Neural crest cell (in vitro differentiated cells): ENCODE results near the gene PPP6R1. TPM values are rescaled to one million over a fixed set of nuclear protein-coding genes. Genes with fewer than 3 reads are reported as not detected.

Source experiments
- DNase-seq: peaks from one replicate; pipeline ENCODE4 v3.0.0; 2021; ENCODE audit warnings: low read depth, mixed read lengths, low spot score
- H3K27ac Mint-ChIP-seq: one replicate; pipeline ENCODE4 v1.8.0; 2021; ENCODE audit warnings: mild to moderate bottlenecking, mixed read lengths; ENCODE audit not compliant: unreplicated experiment
- H3K27me3 Mint-ChIP-seq: 2 replicates; pipeline ENCODE4 v1.8.0; 2021; ENCODE audit warnings: low read depth, mild to moderate bottlenecking, mixed read lengths
- H3K36me3 Mint-ChIP-seq: 2 replicates; pipeline ENCODE4 v1.8.0; 2021; ENCODE audit warnings: low read depth, mild to moderate bottlenecking, mixed read lengths
- H3K4me1 Mint-ChIP-seq: 2 replicates; pipeline ENCODE4 v1.8.0; 2021; ENCODE audit warnings: mixed read lengths
- H3K4me3 Mint-ChIP-seq: one replicate; pipeline ENCODE4 v1.8.0; 2021; ENCODE audit warnings: mild to moderate bottlenecking, mixed read lengths
- H3K9me3 Mint-ChIP-seq: 2 replicates; pipeline ENCODE4 v1.8.0; 2021; ENCODE audit warnings: mixed read lengths
- total RNA-seq: library from RNA; stranded (reverse); gene quantifications from 2 replicates; pipeline ENCODE4 v1.2.1, GENCODE V29; 2021
- TF ChIP-seq, protein P1 (sequence below): fragments of 200-600 bp; sonication (generic); conservative IDR thresholded peaks from 2 replicates; pipeline ENCODE4 v1.5.0; 2021; ENCODE audit warnings: antibody characterized with exemption, mild to moderate bottlenecking

PPP6R1 gene
- total RNA-seq, 1 donor from 2014 or later, result 73.1 TPM

DNA sequence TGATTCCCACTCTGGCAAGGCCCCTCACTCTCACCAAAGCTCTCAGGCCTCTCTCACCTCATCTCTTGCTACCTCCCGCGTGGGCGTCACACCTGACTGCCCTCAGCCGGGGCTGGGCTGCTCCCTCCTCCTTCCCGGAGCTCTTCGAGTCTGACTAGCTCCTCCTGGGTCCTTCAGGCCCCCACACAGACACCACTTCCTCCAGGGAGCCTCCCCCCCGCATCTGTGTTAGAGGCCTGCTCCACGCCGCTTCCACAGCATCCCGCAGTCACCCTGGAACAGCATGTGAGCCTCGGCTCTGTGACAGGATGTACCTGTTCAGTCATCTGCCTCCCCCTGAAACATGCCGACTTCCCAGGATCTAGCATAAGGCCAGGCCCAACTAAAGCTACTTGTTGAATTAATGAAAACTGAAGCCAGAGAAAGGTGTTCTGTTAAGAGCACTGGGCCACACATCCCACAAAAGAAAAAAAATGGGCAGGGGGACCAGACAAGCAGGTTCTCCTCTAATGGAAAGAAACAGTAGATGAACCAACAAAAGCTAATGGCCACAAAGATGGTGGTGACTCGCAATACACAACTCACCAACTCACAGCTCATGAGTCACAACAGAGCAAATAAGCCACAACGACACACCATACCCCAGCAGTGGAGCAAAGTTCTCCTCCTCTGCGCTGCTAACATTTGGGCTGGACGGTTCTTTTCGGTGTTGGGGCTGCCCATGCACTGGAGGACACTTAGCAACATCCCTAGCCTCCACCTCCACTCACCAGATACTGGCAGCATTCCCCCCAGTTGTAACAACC lies 3.0 kb downstream of the PPP6R1 start:
- TF ChIP-seq, protein P1, sequence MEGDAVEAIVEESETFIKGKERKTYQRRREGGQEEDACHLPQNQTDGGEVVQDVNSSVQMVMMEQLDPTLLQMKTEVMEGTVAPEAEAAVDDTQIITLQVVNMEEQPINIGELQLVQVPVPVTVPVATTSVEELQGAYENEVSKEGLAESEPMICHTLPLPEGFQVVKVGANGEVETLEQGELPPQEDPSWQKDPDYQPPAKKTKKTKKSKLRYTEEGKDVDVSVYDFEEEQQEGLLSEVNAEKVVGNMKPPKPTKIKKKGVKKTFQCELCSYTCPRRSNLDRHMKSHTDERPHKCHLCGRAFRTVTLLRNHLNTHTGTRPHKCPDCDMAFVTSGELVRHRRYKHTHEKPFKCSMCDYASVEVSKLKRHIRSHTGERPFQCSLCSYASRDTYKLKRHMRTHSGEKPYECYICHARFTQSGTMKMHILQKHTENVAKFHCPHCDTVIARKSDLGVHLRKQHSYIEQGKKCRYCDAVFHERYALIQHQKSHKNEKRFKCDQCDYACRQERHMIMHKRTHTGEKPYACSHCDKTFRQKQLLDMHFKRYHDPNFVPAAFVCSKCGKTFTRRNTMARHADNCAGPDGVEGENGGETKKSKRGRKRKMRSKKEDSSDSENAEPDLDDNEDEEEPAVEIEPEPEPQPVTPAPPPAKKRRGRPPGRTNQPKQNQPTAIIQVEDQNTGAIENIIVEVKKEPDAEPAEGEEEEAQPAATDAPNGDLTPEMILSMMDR, result no peak
- DNase-seq, result no peak
- Mint-ChIP-seq H3K4me3 (peak overlapping the region; percentile 98), H3K4me1 (peaks cover 50% of the 10 kb centered on the region), H3K9me3 (no peaks in the 10 kb centered on the region), H3K27ac (peak overlapping the region; percentile 45), H3K36me3 (no peaks in the 10 kb centered on the region), H3K27me3 (no peaks in the 10 kb centered on the region)

DNA sequence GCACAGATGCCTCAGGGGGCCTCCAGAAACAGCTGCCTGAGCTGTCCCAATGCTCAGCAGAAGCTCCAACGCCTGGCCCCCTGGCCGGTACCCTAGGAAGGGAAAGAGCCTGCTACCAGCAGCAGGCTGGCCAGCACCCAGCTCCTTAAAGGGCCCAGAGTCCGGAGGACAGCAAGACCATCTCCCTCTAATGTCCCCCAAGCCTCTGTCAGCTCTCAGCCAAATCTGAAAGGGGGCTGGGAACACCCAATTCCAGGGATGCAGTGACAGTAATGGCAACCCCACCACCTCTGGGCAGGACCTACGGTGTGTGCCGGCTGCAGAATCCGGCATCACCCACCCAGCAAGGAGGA lies 4.2 kb downstream of the PPP6R1 start:
- Mint-ChIP-seq H3K36me3 (no peaks in the 10 kb centered on the region), H3K27ac (no peak overlapping the region), H3K4me1 (peaks cover 41% of the 10 kb centered on the region), H3K9me3 (no peaks in the 10 kb centered on the region), H3K4me3 (peak overlapping the region; percentile 67), H3K27me3 (no peaks in the 10 kb centered on the region)
- TF ChIP-seq, protein P1, result no peak
- DNase-seq, result no peak

- Mint-ChIP-seq H3K9me3 (no peaks in the 10 kb centered on the region), H3K27me3 (no peaks in the 10 kb centered on the region), H3K4me1 (peaks cover 36% of the 10 kb centered on the region), H3K27ac (no peak overlapping the region), H3K36me3 (no peaks in the 10 kb centered on the region), H3K4me3 (peak overlapping the region; percentile 67)
- no peak for DNase-seq
- TF ChIP-seq, protein P1, result no peak
Measured at GRCh38 chr19:55253842-55254624, 4.8 kb downstream of the PPP6R1 start.

GRCh38 chr19:55252760-55253663 lies 5.8 kb downstream of the PPP6R1 start:
- H3K36me3 Mint-ChIP-seq, result no peaks in the 10 kb centered on the region
- H3K27me3 Mint-ChIP-seq, result no peaks in the 10 kb centered on the region
- peak overlapping the region; percentile 38 for H3K27ac Mint-ChIP-seq
- peak overlapping the region; percentile 61 for H3K4me3 Mint-ChIP-seq
- peaks cover 45% of the 10 kb centered on the region for H3K4me1 Mint-ChIP-seq
- TF ChIP-seq, protein P1, result no peak
- no peak for DNase-seq
- no peaks in the 10 kb centered on the region for H3K9me3 Mint-ChIP-seq
